ENCODE data around the gene DNAJC17. TPM values are rescaled to one million over a fixed set of nuclear protein-coding genes. Genes with fewer than 3 reads are reported as not detected.

The DNAJC17 gene
- polyA plus RNA-seq, 2 of the 4 experiments (the other 2 are of a cell fraction) = 22.3 to 24.4 TPM

DNA sequence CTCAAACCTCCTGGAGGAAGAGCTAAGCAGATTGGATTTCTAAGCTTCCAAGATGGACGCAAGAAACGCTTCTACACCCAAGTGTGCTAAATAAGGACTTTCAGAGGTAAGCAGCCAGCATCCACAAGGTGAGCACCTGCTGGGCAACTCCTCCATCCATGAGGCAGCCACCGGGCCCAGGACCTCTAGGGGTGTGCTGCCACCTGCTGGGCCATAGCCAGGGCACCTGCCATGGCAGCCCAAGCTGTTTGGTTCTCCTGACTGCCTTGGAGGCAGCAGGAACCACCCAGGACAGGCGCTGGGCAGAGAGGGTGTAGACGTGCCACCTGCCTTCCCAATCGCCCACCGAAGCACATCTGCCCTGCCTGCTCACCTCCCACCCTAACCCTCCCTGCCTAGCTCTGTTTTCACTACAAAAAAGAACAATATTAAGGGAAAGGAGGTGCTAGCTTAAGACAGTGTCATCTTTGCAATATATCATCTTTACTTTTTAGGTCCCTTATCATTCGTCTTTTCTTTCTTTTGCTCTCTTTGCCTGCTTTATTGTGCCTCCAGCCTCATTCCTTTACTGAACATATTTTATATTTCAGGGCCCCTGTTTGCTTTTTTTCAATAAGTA is 24.6 kb downstream of the DNAJC17 start:
- FAIRE-seq (no peak), ATAC-seq (peak; percentile 99 to 100), DNase-seq (ENCODE audit: low read depth in 1 of 2, low spot score in 1 of 2) (peak; percentile 43 to 66)
- Histone ChIP-seq H3K9me3 (no peaks in the 10 kb centered on the region), H3K4me3 (no peak overlapping the region), H3K4me1 (peaks cover 13% of the 10 kb centered on the region), H3K4me2 (no peak overlapping the region), H3K27ac (no peak overlapping the region)
- WGBS (ENCODE audit: missing lambda C conversion rate) = 25% methylated on average over 8 of the region's 8 CpGs
- POLR2A ChIA-PET = interaction anchor here (0.8 kb wide), 1 partner anchor 19 kb away, joined by 3 read pairs; the partner anchor contains the start of gene GCHFR
- TF ChIP-seq CTCF (IDR thresholded peaks at IDR 0.05) = peak; percentile 64
- peak; percentile 63 for TF ChIP-seq SMC3 (IDR thresholded peaks at IDR 0.05)
- TF ChIP-seq HDAC2 (IDR thresholded peaks at IDR 0.05) = no peak
- TF ChIP-seq RAD21 (conservative IDR thresholded peaks at IDR 0.05 in 1 of 2, IDR thresholded peaks at IDR 0.05 in 1 of 2) = peak; percentile 68 to 75
- CTCF ChIA-PET = interaction anchor here (0.5 to 3.1 kb wide), 34 partner anchors 9 to 217 kb away, joined by 3 to 19 read pairs (median 4); partner anchors contain the start of genes C15orf62, CCDC32, DNAJC17 and GCHFR

DNA sequence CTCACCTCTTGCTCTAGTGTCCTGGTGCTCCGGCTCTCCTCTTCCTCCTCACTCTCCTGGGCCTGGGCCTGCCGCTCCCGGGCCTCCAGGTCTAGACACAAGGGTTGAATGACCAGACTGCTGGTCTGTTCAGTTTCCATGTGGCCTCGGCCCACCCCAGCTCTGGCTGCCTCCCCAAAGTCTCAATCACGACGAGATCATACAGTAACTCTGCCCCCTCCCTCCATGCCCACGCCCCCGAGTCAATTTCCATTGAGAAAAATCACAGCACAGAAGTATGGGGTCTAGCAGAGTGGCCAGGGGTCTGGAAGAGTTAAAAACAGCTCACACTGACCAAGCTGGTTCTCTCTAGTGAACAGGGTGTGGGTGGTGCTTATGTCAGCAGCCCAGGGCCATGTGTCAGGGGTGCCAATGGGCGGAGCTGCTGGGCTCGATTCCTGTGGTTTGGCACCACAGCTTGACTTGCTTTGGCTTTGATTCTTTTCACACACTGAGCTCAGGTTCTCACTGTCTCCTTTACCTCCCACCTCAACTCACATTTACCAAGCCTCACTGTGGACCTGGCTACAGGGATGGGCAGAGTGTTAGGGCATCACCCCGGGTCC is 30.6 kb downstream of the DNAJC17 start:
- 82% methylated on average over 8 of the region's 11 CpGs for WGBS (ENCODE audit: missing lambda C conversion rate)
- no peak overlapping the region for H3K27ac ChIP-seq
- FAIRE-seq (no peak), DNase-seq (ENCODE audit: low read depth in 1 of 2, low spot score in 1 of 2) (no peak), ATAC-seq (no peak)
- H3K4me1 ChIP-seq = no peaks in the 10 kb centered on the region
- H3K4me3 ChIP-seq = no peak overlapping the region
- H3K4me2 ChIP-seq = no peak overlapping the region
- ChIA-PET POLR2A (no interaction called here), CTCF (interaction anchor here (1.0 to 6.2 kb wide), 5 partner anchors 11 to 117 kb away, joined by 3 to 40 read pairs (median 5); partner anchors contain the start of genes GCHFR, RHOV and VPS18)
- no peak for TF ChIP-seq HEYL (CRISPR knock-in tag; IDR thresholded peaks at IDR 0.05)
- TF ChIP-seq RFX5 (IDR thresholded peaks at IDR 0.05) = no peak
- TF ChIP-seq FOSL2 (IDR thresholded peaks at IDR 0.05) = no peak
- TF ChIP-seq FOSL2 (CRISPR knock-in tag; IDR thresholded peaks at IDR 0.05) = no peak
- TF ChIP-seq ZSCAN20 (CRISPR knock-in tag; IDR thresholded peaks at IDR 0.05) = no peak
- TF ChIP-seq FOXS1 (CRISPR knock-in tag; IDR thresholded peaks at IDR 0.05) = no peak
- no peaks in the 10 kb centered on the region for H3K9me3 ChIP-seq

DNA sequence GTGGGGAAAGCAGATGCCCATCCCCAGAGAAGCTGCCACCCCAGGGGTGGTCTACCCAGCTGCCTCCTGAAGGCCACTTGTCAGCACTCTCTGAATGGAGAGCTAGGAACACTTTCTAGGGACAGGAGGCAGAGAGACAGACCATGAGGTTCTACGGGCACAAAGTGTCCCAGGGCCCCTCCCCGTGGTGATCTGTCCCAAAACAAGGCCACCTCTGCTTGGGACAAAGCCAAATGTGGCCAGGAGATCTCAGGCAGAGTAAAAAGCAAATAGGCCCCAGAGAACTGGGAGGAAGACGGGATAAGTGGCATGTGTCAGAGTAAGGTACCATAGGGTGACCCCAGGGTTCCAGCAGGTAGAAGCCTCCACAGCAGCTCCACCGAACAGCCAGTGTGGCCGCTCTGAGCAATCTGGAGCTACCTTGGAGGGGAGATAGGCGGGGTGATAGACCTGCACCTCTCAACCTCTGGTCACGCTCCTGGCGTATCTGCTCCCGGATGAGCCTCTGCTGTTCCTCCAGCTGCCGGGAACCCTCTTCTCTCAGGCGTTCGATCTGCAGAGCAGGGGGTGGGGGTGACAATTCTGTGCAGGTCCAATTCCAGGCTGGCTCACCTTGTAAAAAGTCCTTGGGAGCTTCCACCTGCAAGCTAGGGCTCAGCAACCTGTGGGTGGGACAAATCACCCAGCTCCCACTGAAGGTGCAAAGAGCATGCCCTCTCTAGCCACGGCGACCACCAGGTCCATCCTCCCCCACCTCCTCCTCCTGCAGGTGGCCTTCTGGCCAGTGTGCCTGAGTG is 31.3 kb downstream of the DNAJC17 start:
- CTCF ChIA-PET = interaction anchor here (1.0 to 6.2 kb wide), 7 partner anchors 9 to 118 kb away, joined by 3 to 40 read pairs (median 4); partner anchors contain the start of genes GCHFR, RHOV and VPS18
- WGBS (ENCODE audit: missing lambda C conversion rate) = 94% methylated on average over 10 of the region's 14 CpGs
- Histone ChIP-seq H3K9me3 (no peaks in the 10 kb centered on the region), H3K4me1 (no peaks in the 10 kb centered on the region), H3K27ac (no peak overlapping the region), H3K4me2 (no peak overlapping the region), H3K4me3 (no peak overlapping the region)
- no peak for ATAC-seq
- DNase-seq (ENCODE audit: low read depth in 1 of 2, low spot score in 1 of 2) = no peak
- no peak for TF ChIP-seq CBX8 (IDR thresholded peaks at IDR 0.05)
- no peak for TF ChIP-seq EP300 (IDR thresholded peaks at IDR 0.05)
- no peak for TF ChIP-seq JUN (IDR thresholded peaks at IDR 0.05)
- no peak for TF ChIP-seq PHF8 (IDR thresholded peaks at IDR 0.05; ENCODE audit: borderline replicate concordance, low read depth)
- no peak for TF ChIP-seq CHD2 (IDR thresholded peaks at IDR 0.05; ENCODE audit: low read length, partially characterized antibody)
- no peak for TF ChIP-seq CEBPB (IDR thresholded peaks at IDR 0.05)
- no peak for TF ChIP-seq EHMT2 (IDR thresholded peaks at IDR 0.05; ENCODE audit: low read depth)
- FAIRE-seq = no peak
- POLR2A ChIA-PET = no interaction called here

Measured in A549 (cell line).